Lower leg skin (tissue), 4 donors: ENCODE measurements around the gene ACOXL. TPM values are rescaled to one million over a fixed set of nuclear protein-coding genes. Genes with fewer than 3 reads are reported as not detected.

Experiments used
- DNase-seq, 2 donors: peaks; one replicate each; pipeline ENCODE4 v3.0.0-alpha.2; 2019; ENCODE audit warnings: low spot score in 2 of 2
- H3K4me3 ChIP-seq: fragments of 200-600 bp; sonication (generic); 2 replicates; pipeline ENCODE4 v1.5.1; 2017; ENCODE audit warnings: mild to moderate bottlenecking, low read depth; ENCODE audit not compliant: poor library complexity, severe bottlenecking
- POLR2A ChIP-seq, 2 donors: fragments of 450-650 bp; IDR thresholded peaks; one replicate each; pipeline ENCODE4 v1.6.1; 2016 to 2017; ENCODE audit warnings: antibody characterized with exemption in 2 of 2, mild to moderate bottlenecking in 1 of 2, moderate library complexity in 1 of 2
- WGBS, 2 donors: methylation state at CpG; one replicate each; pipeline ENCODE4 v1.1.5; 2018; 5-methylcytosine and 5-hydroxymethylcytosine counted together
- intact Hi-C: fragments of 100-400 bp; cut with DNase I; formaldehyde crosslinking; loops from one replicate; pipeline ENCODE4 v1.15.0; 2023; ENCODE audit warnings: low total_unique reads
- total RNA-seq, 4 donors: library from RNA; depleted of rRNA; stranded (reverse); fragments of >200 nt; gene quantifications; one replicate each; pipeline ENCODE4 v1.1.0, GENCODE V29; 2016
- TF ChIP-seq, protein P1 (sequence below), 3 donors: fragments of 450-650 bp; IDR thresholded peaks; one replicate each; pipeline ENCODE4 v1.5.1; 2016; ENCODE audit warnings: antibody characterized with exemption in 3 of 3, mild to moderate bottlenecking in 3 of 3, moderate library complexity in 2 of 3

ACOXL gene
- total RNA-seq, 4 donors from 2014 or later, result not detected

DNA sequence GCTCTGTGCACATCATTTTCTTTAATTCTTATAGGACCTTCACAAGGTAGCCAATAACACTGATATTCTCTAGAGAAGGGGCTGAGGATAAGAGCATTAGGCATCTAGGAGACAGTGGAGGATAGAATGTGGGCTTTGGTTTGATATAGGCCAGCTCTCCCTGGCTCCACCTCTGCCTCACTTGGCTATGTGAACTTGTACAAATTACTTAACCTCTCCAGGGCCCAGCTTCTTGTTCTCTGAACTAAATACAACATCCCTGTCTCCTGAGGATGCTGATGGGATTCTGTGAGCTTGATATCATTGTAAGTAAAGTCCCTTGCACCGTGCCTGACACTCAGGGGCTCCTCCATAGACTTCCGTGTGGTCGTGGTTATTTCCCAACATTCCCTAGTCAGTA is 87.3 kb downstream of the ACOXL start:
- intact Hi-C loops, result no loop called here
- 88 to 92% methylated on average over 3 of the region's 3 CpGs for WGBS, 2 donors
- no peak for DNase-seq
- TF ChIP-seq, protein P1, sequence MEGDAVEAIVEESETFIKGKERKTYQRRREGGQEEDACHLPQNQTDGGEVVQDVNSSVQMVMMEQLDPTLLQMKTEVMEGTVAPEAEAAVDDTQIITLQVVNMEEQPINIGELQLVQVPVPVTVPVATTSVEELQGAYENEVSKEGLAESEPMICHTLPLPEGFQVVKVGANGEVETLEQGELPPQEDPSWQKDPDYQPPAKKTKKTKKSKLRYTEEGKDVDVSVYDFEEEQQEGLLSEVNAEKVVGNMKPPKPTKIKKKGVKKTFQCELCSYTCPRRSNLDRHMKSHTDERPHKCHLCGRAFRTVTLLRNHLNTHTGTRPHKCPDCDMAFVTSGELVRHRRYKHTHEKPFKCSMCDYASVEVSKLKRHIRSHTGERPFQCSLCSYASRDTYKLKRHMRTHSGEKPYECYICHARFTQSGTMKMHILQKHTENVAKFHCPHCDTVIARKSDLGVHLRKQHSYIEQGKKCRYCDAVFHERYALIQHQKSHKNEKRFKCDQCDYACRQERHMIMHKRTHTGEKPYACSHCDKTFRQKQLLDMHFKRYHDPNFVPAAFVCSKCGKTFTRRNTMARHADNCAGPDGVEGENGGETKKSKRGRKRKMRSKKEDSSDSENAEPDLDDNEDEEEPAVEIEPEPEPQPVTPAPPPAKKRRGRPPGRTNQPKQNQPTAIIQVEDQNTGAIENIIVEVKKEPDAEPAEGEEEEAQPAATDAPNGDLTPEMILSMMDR (IDR thresholded peaks at IDR 0.05), result no peak
- no peak for TF ChIP-seq POLR2A (IDR thresholded peaks at IDR 0.05)
- no peak overlapping the region for H3K4me3 ChIP-seq

DNA sequence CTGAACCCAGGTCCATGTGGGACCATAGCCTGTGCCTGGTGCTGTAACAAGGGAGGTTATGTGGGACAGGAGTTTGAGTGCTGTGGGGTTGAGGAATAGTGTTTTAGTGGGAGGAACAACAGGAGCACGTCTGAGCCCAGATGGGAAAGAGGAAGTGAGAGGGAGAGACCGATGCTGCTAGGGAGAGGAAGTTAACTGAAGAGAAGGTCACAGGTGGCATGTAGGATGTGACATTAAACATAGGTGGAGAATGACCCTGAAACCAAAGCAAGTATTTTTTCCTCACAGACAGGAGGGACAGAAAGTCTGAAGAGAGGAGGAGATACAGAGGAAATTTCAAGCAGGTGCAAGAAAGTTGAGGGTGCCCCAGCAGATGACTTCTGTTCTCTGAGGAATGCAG is 87.8 kb downstream of the ACOXL start:
- intact Hi-C loops, result no loop called here
- DNase-seq, result no peak
- TF ChIP-seq POLR2A (IDR thresholded peaks at IDR 0.05), result no peak
- TF ChIP-seq, protein P1 (IDR thresholded peaks at IDR 0.05), result no peak
- no peak overlapping the region for H3K4me3 ChIP-seq
- 48 to 50% methylated on average over 2 of the region's 2 CpGs for WGBS, 2 donors

DNA sequence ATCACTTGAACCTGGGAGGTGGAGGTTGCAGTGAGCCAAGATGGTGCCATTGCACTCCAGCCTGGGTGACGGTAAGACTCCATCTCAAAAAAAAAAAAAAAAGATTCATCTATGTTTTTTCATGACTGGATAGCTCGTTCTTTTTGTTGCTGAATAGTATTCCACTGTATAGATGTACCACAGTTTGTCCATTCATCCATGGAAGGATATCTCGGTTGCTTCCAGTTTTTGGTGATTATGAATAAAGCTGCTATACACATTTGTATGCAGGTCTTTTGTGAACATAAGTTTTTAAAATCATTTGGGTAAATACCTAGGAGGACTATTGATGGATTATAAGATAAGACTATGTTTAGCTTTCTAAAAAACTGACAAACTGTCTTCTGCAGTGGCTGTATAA is 90.8 kb downstream of the ACOXL start:
- H3K4me3 ChIP-seq, result no peak overlapping the region
- WGBS, 2 donors, result 95% methylated on average over 3 of the region's 3 CpGs
- intact Hi-C loops, result no loop called here
- DNase-seq, result peak in 1 of 2 donors; percentile 6
- TF ChIP-seq POLR2A (IDR thresholded peaks at IDR 0.05), result no peak
- TF ChIP-seq, protein P1 (IDR thresholded peaks at IDR 0.05), result no peak

DNA sequence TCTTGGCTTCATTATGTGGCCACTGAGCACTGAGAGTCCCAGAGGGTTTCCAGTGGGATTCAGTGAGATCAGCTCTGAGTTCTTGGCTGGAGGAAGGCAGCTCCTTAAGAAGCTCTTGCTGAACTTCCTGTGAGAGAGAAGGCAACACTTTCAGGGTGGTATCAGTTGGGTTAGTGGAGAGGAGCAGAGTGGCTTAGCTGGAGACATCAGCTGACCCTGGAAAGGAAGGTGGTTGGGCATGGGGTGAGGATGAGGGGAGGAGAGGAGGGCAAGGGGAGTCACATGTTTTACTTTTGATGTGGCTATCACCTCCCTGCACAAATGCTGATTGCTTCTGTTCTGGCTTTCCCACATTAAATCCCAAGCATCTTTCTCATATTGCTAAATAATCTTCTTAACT is 95.1 kb downstream of the ACOXL start:
- no peak for TF ChIP-seq POLR2A (IDR thresholded peaks at IDR 0.05)
- TF ChIP-seq, protein P1 (IDR thresholded peaks at IDR 0.05), result no peak
- intact Hi-C loops, result no loop called here
- no peak for DNase-seq
- H3K4me3 ChIP-seq, result no peak overlapping the region

DNA sequence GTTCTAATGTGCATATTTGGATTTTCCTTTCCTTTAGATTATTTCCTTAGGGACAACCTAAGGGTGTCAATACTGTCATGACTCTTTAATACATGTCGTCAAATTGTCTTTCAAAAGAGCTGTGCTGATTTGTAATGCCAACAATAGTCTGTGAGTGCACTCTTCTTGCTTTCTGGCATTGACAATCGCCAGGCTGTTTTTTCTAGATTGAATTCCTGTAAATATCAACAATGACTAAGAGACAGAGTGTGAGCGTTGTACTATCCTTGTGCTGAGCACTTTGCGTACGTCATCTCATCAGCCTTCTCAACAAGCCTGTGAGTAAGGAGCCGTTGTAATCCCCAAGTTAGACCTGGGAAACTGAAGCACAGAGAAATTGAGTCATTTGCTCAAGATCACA is 96.0 kb downstream of the ACOXL start:
- 76 to 81% methylated on average over 6 of the region's 6 CpGs for WGBS, 2 donors
- no peak for DNase-seq
- H3K4me3 ChIP-seq, result no peak overlapping the region
- intact Hi-C loops, result no loop called here
- TF ChIP-seq, protein P1 (IDR thresholded peaks at IDR 0.05), result no peak
- no peak for TF ChIP-seq POLR2A (IDR thresholded peaks at IDR 0.05)

DNA sequence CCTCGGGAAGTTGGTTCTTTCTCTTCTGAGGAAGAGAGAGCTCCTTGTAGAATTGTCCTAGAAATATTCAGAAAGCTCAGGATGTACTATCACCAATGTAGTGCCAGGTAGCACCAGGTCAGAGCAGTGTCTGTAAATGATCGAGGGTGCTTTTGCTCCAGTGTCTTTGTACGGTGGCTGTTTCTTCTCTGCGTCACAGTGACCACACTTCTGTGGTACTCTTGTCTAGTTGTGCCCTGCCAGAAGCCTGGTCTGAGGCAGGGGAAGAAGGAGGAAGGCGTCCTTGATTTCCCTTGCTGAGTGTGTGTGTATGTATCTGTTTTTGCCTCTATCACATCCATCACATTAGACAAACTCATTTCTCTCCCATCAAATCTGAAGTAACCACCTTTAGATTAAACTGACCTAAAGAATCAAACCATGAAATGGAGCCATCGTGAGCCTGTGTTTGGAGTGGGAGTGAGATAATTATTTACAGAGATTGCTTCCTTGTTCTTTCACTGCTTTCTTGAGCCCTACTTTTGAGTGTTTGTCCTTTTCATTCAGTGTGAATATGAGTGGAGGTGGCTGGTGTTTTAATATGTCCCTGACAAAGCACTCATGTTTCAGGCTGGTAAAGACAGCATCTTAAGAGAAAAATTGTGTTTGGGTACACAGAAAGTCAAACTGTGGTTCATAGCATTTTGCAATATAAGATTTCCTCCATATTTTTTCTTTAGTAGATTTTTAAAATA is 97.2 kb downstream of the ACOXL start:
- no peak for DNase-seq
- H3K4me3 ChIP-seq, result no peak overlapping the region
- TF ChIP-seq, protein P1 (IDR thresholded peaks at IDR 0.05), result no peak
- TF ChIP-seq POLR2A (IDR thresholded peaks at IDR 0.05), result no peak
- 86 to 89% methylated on average over 6 of the region's 6 CpGs for WGBS, 2 donors
- intact Hi-C loops, result no loop called here
